ENCODE measurements around the gene ACE. TPM values are rescaled to one million over a fixed set of nuclear protein-coding genes. Genes with fewer than 3 reads are reported as not detected.

Gene ACE
- total RNA-seq, 1 donor from 2014 or later: 3.6 TPM

DNA sequence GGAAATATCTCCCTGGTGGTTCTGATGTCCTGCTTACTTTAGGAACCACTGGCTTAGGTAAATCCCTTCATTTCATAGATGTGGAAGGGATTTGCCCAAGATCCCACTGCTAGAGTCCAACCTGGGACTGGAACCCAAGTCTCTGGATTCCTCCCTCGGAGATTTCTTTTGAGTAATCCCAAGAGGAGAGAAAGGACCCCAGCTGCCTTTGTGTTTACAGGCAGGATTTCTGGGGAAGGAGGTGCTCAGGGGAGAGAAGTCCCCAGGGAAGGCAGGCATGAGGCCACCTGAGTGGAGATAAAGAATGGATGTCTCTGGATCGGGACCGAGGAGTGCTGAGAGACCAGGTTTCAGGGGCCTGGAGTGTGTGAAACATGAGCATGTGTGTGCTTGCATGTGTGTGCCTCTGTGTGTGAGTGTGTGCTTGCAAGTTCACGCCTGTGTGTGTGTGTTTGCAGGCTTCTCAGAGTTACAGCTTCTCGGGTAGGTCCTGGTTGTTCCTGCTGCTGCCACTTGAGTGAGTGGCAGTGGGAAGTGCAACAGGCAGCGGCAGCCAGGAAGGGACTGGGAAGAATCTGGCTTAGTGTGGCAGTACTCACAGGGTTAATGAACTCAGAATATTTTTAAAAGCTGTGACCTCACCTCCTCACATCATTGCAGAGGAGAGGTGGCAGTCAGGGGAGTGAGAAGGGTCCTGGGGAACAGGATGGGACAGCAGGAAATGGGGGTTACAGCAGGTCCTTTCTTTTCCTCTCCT is 48.5 kb downstream of the ACE start:
- Mint-ChIP-seq H3K27me3 (peaks cover 53% of the 10 kb centered on the region), H3K36me3 (no peaks in the 10 kb centered on the region), H3K4me3 (no peak overlapping the region), H3K9me3 (no peaks in the 10 kb centered on the region), H3K27ac (no peak overlapping the region), H3K4me1 (ENCODE audit: unreplicated experiment) (no peaks in the 10 kb centered on the region)
- TF ChIP-seq, protein P1, sequence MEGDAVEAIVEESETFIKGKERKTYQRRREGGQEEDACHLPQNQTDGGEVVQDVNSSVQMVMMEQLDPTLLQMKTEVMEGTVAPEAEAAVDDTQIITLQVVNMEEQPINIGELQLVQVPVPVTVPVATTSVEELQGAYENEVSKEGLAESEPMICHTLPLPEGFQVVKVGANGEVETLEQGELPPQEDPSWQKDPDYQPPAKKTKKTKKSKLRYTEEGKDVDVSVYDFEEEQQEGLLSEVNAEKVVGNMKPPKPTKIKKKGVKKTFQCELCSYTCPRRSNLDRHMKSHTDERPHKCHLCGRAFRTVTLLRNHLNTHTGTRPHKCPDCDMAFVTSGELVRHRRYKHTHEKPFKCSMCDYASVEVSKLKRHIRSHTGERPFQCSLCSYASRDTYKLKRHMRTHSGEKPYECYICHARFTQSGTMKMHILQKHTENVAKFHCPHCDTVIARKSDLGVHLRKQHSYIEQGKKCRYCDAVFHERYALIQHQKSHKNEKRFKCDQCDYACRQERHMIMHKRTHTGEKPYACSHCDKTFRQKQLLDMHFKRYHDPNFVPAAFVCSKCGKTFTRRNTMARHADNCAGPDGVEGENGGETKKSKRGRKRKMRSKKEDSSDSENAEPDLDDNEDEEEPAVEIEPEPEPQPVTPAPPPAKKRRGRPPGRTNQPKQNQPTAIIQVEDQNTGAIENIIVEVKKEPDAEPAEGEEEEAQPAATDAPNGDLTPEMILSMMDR (conservative IDR thresholded peaks at IDR 0.05): no peak
- no peak for DNase-seq (ENCODE audit: extremely low spot score, unreplicated experiment)

DNA sequence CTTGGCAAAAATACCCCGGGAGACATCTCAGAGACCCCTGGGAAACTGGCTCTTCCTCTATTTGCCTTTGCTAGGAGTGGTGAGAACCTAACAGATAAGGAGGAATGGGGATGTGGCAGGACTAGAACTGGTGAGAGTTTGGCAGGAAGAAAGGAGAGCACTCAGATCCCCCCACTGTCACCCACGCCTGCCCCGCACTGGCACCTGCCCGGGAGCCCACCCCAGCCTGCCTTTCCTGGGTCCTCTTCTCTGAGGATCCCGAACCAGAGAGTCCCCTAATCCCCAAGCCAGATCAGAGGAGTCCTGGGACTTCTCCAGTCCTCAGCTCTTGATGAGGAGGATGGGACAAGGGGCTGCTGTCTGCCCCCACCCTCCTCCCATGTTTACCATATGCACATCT is 50.0 kb downstream of the ACE start:
- no peaks in the 10 kb centered on the region for H3K9me3 Mint-ChIP-seq
- TF ChIP-seq, protein P1 (conservative IDR thresholded peaks at IDR 0.05): no peak
- no peak for DNase-seq (ENCODE audit: extremely low spot score, unreplicated experiment)

DNA sequence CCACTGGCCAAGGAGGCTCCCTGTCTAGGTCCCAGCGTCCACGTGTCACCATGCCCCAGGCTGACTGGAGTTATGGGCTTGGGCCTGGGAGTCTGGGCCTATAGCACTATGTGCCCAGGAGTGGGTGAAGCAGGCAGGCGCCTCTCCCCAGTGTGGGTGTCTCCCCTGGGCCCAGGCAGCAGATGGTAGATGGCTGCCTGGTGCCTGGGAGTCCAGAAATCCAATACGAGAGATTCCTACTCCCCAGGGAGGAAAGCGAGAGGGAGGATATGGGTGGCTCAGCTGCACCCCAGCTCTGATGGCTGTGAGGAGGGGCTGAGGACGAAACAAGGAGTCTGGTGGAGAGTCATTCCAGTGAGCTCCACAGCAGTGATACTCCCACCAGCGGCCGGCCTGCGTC is 51.3 kb downstream of the ACE start:
- TF ChIP-seq, protein P1 (conservative IDR thresholded peaks at IDR 0.05): no peak
- Mint-ChIP-seq H3K4me3 (no peak overlapping the region), H3K4me1 (ENCODE audit: unreplicated experiment) (no peaks in the 10 kb centered on the region), H3K27me3 (peaks cover 38% of the 10 kb centered on the region), H3K9me3 (no peaks in the 10 kb centered on the region), H3K36me3 (no peaks in the 10 kb centered on the region), H3K27ac (no peak overlapping the region)
- no peak for DNase-seq (ENCODE audit: extremely low spot score, unreplicated experiment)

More for the DNA sequence above, 50.0 kb downstream of the ACE start:
- H3K4me3 Mint-ChIP-seq: no peak overlapping the region
- no peaks in the 10 kb centered on the region for H3K36me3 Mint-ChIP-seq
- no peak overlapping the region for H3K27ac Mint-ChIP-seq
- H3K27me3 Mint-ChIP-seq: peaks cover 40% of the 10 kb centered on the region
- no peaks in the 10 kb centered on the region for H3K4me1 Mint-ChIP-seq (ENCODE audit: unreplicated experiment)

DNA sequence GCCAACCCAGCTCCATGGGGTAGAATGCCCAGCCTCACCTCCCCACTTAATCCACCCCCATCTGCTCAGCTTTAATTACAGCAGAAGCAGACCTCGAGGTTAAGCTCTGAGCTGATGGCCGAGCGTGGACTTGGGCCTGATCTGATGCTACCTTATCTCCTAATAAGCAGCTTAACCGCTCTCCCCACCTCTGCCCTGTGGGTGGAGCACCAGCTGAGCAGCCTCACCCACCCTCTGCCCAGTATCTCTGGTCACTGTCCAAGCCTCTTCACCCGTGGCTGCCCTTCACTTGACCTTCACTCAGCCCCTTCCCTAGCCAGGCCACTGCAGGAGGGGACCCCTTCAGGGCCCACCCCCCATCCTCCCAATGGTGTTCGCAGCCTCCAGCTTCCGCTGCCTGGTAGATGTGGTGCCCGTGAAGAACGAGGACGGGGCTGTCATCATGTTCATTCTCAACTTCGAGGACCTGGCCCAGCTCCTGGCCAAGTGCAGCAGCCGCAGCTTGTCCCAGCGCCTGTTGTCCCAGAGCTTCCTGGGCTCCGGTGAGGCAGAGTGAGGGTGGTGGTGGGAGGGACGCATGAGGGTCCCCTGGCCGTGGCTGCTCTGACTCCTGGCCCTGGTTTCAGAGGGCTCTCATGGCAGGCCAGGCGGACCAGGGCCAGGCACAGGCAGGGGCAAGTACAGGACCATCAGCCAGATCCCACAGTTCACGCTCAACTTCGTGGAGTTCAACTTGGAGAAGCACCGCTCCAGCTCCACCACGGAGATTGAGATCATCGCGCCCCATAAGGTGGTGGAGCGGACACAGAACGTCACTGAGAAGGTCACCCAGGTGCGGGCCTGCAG is 53.1 kb downstream of the ACE start:
- Mint-ChIP-seq H3K4me3 (no peak overlapping the region), H3K9me3 (no peaks in the 10 kb centered on the region), H3K27ac (no peak overlapping the region), H3K36me3 (no peaks in the 10 kb centered on the region), H3K4me1 (ENCODE audit: unreplicated experiment) (no peaks in the 10 kb centered on the region), H3K27me3 (peaks cover 24% of the 10 kb centered on the region)
- DNase-seq (ENCODE audit: extremely low spot score, unreplicated experiment): no peak
- TF ChIP-seq, protein P1 (conservative IDR thresholded peaks at IDR 0.05): no peak

DNA sequence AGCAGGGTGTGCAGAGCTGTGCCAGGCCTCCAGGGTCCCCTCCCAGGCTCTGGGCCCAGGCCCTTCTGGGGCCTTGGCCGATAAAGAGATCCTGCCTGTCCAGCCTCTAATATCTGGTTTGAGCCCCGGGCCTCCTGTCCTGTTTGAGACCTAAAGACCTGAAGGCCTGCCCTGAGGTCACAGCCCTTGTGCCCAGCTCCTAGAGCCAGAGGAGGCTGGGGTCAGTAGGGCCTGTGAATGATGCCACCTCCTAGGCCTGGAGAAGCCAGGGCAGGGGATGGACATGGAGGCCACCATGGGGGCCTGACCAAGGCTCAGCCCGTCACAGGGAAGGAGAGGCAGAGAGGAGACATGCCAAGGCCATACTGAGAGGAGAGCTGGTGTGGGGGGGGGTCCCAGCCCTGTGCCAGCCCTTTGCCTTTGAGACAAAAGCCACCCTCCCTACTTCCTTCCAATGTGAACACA is 53.7 kb downstream of the ACE start:
- Mint-ChIP-seq H3K27me3 (peaks cover 23% of the 10 kb centered on the region), H3K4me1 (ENCODE audit: unreplicated experiment) (no peaks in the 10 kb centered on the region), H3K4me3 (no peak overlapping the region), H3K9me3 (no peaks in the 10 kb centered on the region), H3K27ac (no peak overlapping the region), H3K36me3 (no peaks in the 10 kb centered on the region)
- TF ChIP-seq, protein P1 (conservative IDR thresholded peaks at IDR 0.05): no peak
- DNase-seq (ENCODE audit: extremely low spot score, unreplicated experiment): no peak

Data from type B pancreatic cell (in vitro differentiated cells).